HEK293T (cell line): Measurements from ENCODE around the gene CHSY3.
A peak's percentile ranks its signal among the peaks of the same experiment; 100 is the strongest.

Experiments used
- CTCF ChIA-PET: fragments of 350-600 bp; formaldehyde crosslinking; extraction: SDS; loops from one replicate; lab custom pipeline; 2021; ENCODE audit warnings: antibody characterized with exemption, inconsistent platforms; lab: Yijun Ruan, JAX
- POLR2A ChIA-PET: fragments of 350-600 bp; formaldehyde crosslinking; extraction: SDS; loops from one replicate; lab custom pipeline; 2020; ENCODE audit warnings: antibody characterized with exemption, inconsistent platforms; lab: Yijun Ruan, JAX
- DNase-seq: peaks from one replicate; pipeline ENCODE4 v3.0.0; 2012; ENCODE audit warnings: mixed read lengths; ENCODE audit errors: extremely low spot score
- ARNT ChIP-seq: fragments of 450-650 bp; IDR thresholded peaks from 2 replicates; pipeline ENCODE4 v1.6.1; 2017; ENCODE audit warnings: mild to moderate bottlenecking
- BHLHE40 ChIP-seq: fragments of 450-650 bp; IDR thresholded peaks from 2 replicates; pipeline ENCODE4 v1.6.1; 2016; ENCODE audit warnings: mild to moderate bottlenecking, moderate library complexity, borderline replicate concordance
- CTBP1 ChIP-seq: fragments of 450-650 bp; IDR thresholded peaks from 2 replicates; pipeline ENCODE4 v1.6.1; 2016; ENCODE audit warnings: borderline replicate concordance
- ELF4 ChIP-seq: fragments of 450-650 bp; IDR thresholded peaks from 2 replicates; pipeline ENCODE4 v1.6.1; 2017; ENCODE audit warnings: antibody characterized with exemption
- FOXA1 ChIP-seq: fragments of 450-650 bp; IDR thresholded peaks from 2 replicates; pipeline ENCODE4 v1.6.1; 2016; ENCODE audit warnings: mild to moderate bottlenecking
- FOXK2 ChIP-seq: fragments of 450-650 bp; IDR thresholded peaks from 2 replicates; pipeline ENCODE4 v1.6.1; 2016; ENCODE audit warnings: mild to moderate bottlenecking
- FOXM1 ChIP-seq: fragments of 450-650 bp; IDR thresholded peaks from 2 replicates; pipeline ENCODE4 v1.6.1; 2017; ENCODE audit warnings: mild to moderate bottlenecking, borderline replicate concordance
- HDGF ChIP-seq: fragments of 450-650 bp; IDR thresholded peaks from 2 replicates; pipeline ENCODE4 v1.6.1; 2017; ENCODE audit warnings: antibody characterized with exemption, borderline replicate concordance
- L3MBTL2 ChIP-seq: fragments of 450-650 bp; conservative IDR thresholded peaks from 2 replicates; pipeline ENCODE4 v1.6.1; 2016; ENCODE audit warnings: mild to moderate bottlenecking
- LEF1 ChIP-seq: fragments of 450-650 bp; IDR thresholded peaks from 2 replicates; pipeline ENCODE4 v1.6.1; 2017; ENCODE audit warnings: mild to moderate bottlenecking, borderline replicate concordance
- NFRKB ChIP-seq: fragments of 450-650 bp; IDR thresholded peaks from 2 replicates; pipeline ENCODE4 v1.6.1; 2016; ENCODE audit warnings: mild to moderate bottlenecking, moderate library complexity
- SP1 ChIP-seq: fragments of 450-650 bp; IDR thresholded peaks from 2 replicates; pipeline ENCODE4 v1.6.1; 2017
- SUZ12 ChIP-seq: fragments of 450-650 bp; IDR thresholded peaks from 2 replicates; pipeline ENCODE4 v1.6.1; 2016; ENCODE audit warnings: mild to moderate bottlenecking
- TARDBP ChIP-seq: fragments of 450-650 bp; IDR thresholded peaks from 2 replicates; pipeline ENCODE4 v1.6.1; 2016
- ZNF384 ChIP-seq: fragments of 450-650 bp; IDR thresholded peaks from 2 replicates; pipeline ENCODE4 v1.6.1; 2016
- TF ChIP-seq, protein P1 (sequence below): fragments of 450-650 bp; IDR thresholded peaks from 2 replicates; pipeline ENCODE4 v1.6.1; 2016

Gene CHSY3

DNA sequence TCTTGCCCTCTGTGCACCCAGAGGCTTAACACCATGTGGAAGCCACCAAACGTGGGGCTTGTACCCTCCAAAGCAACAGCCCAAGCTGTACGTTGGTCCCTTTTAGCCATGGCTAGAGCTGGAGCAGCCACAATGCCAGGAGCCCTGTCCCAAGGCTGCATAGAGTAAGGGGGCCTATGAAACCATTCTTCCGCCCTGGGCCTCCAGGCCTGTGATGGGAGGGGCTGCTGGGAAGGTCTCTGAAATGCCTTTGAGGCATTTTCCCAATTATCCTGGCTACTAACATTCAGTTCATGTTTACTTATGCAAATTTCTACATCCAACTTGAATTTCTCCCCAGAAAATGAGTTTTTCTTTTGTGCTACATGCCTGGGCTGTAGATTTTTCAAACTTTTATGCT, 33.8 kb downstream of the CHSY3 start:
- no peak for TF ChIP-seq HDGF
- no peak for TF ChIP-seq BHLHE40
- TF ChIP-seq ZNF384: no peak
- no peak for TF ChIP-seq FOXM1
- TF ChIP-seq SUZ12: no peak
- no peak for TF ChIP-seq NFRKB
- no peak for TF ChIP-seq ELF4
- no peak for TF ChIP-seq LEF1
- TF ChIP-seq SP1: no peak
- no peak for TF ChIP-seq FOXA1
- TF ChIP-seq CTBP1: no peak
- TF ChIP-seq TARDBP: no peak
- TF ChIP-seq ARNT: no peak
- DNase-seq: no peak
- POLR2A ChIA-PET: no interaction called here
- CTCF ChIA-PET: no interaction called here

DNA sequence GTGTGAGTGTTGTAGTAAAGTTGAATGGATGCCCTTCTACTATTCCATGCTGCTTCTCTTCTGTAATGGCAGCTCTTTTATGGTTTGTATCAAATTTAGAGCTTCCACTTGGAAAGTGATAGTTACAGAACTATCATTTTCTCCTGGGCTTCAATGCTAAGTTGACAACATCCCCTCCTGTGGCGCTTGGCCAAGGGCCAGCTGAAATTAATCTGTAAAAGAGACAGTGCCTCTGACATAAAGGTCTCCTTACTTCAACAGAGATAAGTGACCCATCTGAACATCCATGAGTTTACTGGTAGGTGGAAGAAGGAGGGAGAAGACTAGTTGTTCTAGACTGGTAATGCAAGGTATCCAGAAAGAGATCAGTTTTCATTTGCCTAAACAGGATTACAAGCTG, 39.7 kb downstream of the CHSY3 start:
- ChIA-PET CTCF (interaction anchor here (0.7 kb wide), 1 partner anchor 187 kb away, joined by 4 read pairs; no protein-coding TSS in a partner anchor), POLR2A (interaction anchor here (0.7 kb wide), 1 partner anchor 39 kb away, joined by 3 read pairs; the partner anchor contains the start of gene CHSY3)

DNA sequence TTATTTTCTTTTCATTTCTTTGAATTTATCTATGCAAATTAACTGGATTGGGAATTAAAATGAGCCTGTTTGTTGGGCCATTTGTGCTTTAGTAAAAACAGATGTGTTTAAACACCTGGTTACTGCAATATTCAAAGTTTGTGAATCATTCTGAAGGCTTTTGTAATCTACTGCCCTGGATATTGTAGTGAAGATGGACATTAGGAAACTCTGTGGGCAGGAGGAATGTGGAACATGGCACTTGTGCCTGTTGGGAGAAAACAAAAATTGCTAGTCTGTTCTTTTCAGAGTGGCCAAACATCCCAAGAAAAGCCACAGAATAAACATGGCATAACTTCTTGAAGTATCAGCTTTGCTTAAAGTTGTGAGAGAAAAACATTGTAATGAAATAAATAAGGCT, 40.8 kb downstream of the CHSY3 start:
- no peak for DNase-seq
- POLR2A ChIA-PET: no interaction called here
- TF ChIP-seq TARDBP (no peak), SP1 (no peak), LEF1 (no peak), FOXM1 (no peak), NFRKB (no peak), HDGF (no peak), BHLHE40 (no peak), L3MBTL2 (no peak), ARNT (no peak), ELF4 (no peak), CTBP1 (no peak), SUZ12 (no peak), FOXA1 (no peak)
- TF ChIP-seq, protein P1, sequence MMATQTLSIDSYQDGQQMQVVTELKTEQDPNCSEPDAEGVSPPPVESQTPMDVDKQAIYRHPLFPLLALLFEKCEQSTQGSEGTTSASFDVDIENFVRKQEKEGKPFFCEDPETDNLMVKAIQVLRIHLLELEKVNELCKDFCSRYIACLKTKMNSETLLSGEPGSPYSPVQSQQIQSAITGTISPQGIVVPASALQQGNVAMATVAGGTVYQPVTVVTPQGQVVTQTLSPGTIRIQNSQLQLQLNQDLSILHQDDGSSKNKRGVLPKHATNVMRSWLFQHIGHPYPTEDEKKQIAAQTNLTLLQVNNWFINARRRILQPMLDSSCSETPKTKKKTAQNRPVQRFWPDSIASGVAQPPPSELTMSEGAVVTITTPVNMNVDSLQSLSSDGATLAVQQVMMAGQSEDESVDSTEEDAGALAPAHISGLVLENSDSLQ: no peak
- CTCF ChIA-PET: no interaction called here

More for the DNA sequence above, 39.7 kb downstream of the CHSY3 start:
- no peak for TF ChIP-seq HDGF
- TF ChIP-seq LEF1: no peak
- no peak for TF ChIP-seq TARDBP
- no peak for TF ChIP-seq NFRKB
- TF ChIP-seq FOXA1: no peak
- TF ChIP-seq FOXK2: no peak
- TF ChIP-seq FOXM1: no peak
- no peak for TF ChIP-seq ELF4
- TF ChIP-seq, protein P1: no peak
- TF ChIP-seq BHLHE40: no peak
- TF ChIP-seq SP1: no peak
- TF ChIP-seq L3MBTL2: no peak
- TF ChIP-seq SUZ12: no peak
- DNase-seq: no peak

DNA sequence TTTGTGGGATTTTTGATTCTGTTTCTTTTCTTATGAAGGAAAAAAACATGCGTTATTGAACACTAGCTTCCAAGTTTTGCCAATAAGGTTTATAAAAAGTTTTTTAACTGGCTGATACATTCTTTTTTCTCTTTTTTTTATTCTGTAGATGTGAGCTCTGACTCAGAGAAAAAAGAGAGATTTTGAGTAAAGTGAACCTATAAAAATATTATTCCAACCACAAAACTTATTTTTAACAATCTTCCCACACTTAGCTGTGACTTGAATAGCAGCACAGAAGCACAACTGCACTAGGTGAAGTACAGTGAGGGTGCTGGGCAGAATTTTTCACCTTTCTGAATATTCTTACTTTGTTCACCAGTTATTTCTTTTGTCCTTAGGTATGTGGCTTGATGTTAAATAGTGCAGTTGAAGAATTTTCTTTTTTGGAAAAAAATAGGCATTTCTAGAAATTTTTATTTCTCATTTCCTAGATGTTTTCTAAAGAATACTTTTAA, 41.6 kb downstream of the CHSY3 start:
- POLR2A ChIA-PET: no interaction called here
- TF ChIP-seq BHLHE40 (no peak), ELF4 (no peak), FOXK2 (no peak), NFRKB (no peak), CTBP1 (no peak), HDGF (no peak), FOXM1 (no peak), ZNF384 (no peak), SP1 (no peak), LEF1 (no peak), L3MBTL2 (no peak), ARNT (no peak), FOXA1 (no peak), TARDBP (no peak)
- TF ChIP-seq, protein P1: no peak
- no peak for DNase-seq
- CTCF ChIA-PET: no interaction called here

DNA sequence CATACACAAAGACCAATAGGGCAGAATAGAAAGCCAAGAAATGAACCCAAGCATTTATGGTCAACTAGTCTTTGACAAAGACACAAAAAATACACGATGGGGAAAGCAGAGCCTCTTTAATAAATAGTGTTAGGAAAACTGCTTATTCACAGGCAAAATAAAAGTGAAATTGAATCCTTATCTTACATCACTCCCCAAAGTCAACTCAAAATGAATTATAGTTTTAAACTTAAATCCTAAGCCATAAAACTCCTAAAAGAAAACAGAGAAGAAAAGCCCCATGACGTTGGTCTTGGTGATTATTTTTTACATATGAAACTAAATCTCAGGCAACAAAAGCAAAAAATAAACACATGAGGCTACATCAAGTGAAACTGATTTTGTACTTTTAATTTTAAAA, 46.8 kb downstream of the CHSY3 start:
- CTCF ChIA-PET: no interaction called here
- POLR2A ChIA-PET: no interaction called here
- DNase-seq: no peak
- TF ChIP-seq ARNT (no peak), TARDBP (no peak), FOXA1 (no peak), SUZ12 (no peak), BHLHE40 (no peak)
- TF ChIP-seq, protein P1: peak; percentile 77

DNA sequence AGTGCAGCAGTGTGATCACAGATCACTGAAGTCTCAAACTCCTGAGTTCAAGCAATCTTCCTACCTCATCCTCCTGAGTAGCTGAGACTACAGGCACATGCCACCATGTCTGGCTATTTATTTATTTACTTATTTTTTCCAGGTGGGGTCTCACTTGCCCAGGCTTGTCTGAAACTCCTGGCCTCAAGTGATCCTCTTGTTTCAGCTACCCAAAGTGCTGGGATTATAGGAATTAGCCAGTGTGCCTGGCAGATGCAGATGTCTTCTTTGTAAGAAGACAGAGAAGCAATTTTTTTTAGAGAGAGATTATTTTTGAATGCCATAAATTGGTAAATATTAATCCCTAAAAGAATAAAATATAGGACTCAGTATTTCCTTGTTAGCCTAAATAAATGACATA, 54.3 kb downstream of the CHSY3 start:
- DNase-seq: no peak
- CTCF ChIA-PET: no interaction called here
- TF ChIP-seq CTBP1: no peak
- no peak for TF ChIP-seq NFRKB
- TF ChIP-seq HDGF: no peak
- no peak for TF ChIP-seq LEF1
- no peak for TF ChIP-seq TARDBP
- POLR2A ChIA-PET: no interaction called here
